NCI-H82 treated with DMSO at 0.1 percent for 48 hours (cell line): Measurements from ENCODE around the gene SYT15.
"Not testable (repeated sequence)": the region's sequence is repeated elsewhere in the genome, so short reads cannot be mapped to it uniquely, and the experiment has no call there.

ENCODE experiments used
- DNase-seq: peaks from one replicate; lab custom pipeline; 2025; ENCODE audit not compliant: unreplicated experiment; lab: John Stamatoyannopoulos, UW

SYT15 gene

DNA sequence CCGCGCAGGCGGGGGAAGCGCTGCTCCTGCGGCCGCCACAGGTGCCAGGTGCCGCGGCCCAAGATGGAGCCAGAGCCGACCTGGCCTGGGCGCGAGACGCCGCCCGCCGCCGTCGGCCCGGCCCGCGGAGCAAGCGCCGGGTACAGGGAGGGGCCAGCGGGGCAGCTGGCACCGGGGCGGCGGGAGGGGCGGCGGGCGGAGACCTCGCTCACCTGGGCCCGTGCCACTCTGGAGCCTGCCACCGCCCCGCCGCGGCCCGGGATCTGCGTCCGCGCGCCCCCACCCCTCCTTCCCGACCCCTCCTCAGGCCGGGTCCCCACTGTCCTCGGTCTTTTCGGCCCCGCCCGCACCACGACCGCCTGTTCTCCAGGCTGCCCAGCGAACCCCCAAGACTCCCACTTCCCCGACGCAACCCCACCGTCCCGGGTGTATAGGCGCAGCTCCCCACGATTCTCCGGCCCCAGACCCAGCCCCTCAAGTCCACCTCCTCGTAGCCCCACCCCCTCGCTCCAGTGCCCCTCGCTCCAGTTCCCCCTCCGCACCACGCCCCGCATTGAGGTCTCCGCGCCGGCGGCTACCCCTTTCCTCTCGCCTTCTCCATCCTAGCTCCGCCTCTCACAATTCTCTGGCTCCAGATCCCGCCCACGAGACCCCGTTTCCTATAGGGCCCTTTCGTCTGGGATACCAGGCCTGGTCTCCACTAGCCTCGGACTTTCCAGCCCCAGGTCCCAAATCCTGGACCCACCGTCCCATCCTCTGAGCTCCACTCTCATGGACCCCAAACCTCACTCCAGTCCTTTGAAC, 22.2 kb upstream of the SYT15 start, which contains the start of gene GPRIN2:
TSS of gene GPRIN2 (minus strand) at position 144 of the 804 bp plus-strand sequence. CDS start 5,922 bp downstream, outside the sequence.
- no peak for DNase-seq

DNA sequence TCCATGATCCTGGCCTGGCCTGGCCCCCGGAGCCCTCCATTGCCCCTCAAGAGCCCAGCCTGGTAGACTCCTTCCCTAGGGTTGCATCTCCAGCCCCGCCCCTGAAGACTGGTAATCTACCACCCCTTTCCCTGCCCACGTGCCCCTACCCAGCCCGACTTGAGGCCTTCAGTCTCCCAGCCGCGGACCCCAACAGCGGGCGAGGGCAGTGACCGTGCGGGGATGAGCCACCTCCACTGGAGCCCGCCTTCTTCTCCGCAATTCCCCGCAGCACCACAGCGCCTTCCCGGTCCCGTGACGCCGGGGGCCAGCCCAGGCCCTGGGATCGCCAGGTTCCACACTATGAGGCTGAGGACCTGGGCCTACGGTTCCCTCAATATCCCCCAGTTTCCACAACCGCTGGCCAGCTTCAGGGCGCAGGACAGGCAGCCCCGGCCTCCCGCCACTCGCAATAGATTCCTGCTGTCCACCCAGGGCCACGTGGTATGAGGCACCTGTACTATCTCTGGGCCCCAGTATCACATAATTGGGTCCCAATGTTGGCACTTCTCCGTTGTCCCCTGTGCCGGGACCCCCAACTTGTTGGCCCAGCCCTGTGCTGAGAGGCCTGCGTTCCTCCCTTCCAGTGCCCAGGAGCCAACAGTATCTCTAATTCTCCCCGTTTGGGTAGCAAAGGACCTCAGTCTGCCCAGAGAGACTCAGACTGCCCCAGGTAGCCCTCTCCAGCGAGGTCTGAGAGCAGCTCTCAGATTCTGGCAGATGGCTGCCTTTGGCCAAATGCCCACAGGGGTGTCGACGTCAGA, 21.4 kb upstream of the SYT15 start:
- DNase-seq: no peak

- DNase-seq: no peak
Measured at GRCh38 chr10:46558122-46558391, 20.9 kb upstream of the SYT15 start.

- DNase-seq: no peak
Measured at GRCh38 chr10:46558392-46559185, 20.3 kb upstream of the SYT15 start.

DNA sequence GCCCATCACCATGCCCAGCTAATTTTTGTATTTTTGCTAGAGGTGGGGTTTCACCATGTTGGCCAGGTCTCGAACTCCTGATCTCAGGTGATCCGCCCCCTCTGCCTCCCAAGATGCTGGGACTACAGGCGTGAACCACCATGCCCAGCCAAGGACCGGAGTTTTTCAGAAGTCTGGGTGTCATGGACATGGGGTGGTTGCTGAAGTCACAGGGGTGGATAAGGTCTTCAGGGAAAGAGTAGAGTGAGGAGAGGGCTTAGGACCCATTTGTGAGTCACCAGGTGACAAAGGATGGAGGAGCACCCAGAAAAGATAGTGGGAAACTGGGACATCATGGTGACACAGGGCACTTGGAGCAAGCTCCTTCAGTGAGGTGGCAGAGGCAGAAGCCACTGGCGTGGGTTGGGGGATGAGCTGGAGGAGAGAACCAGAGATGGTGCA, 19.7 kb upstream of the SYT15 start:
- no peak for DNase-seq

- no peak for DNase-seq
Measured at GRCh38 chr10:46560381-46560780, 18.5 kb upstream of the SYT15 start.

GRCh38 chr10:46560952-46561351, 18.0 kb upstream of the SYT15 start:
- DNase-seq: no peak

GRCh38 chr10:46565591-46566332, 13.2 kb upstream of the SYT15 start:
- not testable (repeated sequence) for DNase-seq

DNA sequence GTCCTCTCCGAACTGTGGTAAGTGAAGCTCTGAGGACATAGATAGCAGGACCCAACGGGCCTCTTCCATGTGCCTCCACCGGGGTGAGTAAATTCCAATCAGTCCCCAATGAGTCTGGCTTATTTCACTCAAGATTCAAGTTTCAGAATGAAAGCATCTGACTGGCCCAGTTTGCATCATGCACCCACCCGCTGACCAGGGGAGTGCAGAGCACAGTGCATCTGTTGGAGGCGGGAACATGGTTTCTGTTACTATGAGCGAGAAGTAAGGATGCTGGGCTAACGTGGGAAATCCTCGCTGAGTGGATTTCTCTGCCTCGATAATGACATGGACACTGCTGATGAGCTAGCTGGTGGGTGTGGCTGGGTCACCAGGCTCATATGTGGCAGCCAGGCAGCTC, 11.8 kb upstream of the SYT15 start:
- DNase-seq: not testable (repeated sequence)

GRCh38 chr10:46570655-46571054, 8.3 kb upstream of the SYT15 start:
- not testable (repeated sequence) for DNase-seq

DNA sequence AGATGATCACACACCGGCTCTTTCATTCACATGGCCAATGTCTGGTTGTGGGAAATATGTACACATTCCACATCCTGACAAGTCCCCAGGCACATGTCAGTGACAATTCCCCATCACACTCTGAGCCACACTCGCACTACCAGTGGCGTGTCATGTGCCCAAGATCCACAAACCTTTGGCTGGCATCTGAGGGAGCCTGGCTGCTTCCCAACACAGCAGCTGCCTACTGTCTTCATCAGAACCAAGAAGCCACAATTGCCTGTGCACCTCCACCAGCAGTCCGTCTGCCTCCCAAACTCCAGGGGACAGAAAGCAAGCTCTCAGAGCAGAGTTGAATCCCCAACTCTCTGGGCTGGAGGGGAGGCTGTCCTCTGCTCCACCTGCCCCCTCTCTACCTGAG, 6.2 kb upstream of the SYT15 start:
- not testable (repeated sequence) for DNase-seq

DNA sequence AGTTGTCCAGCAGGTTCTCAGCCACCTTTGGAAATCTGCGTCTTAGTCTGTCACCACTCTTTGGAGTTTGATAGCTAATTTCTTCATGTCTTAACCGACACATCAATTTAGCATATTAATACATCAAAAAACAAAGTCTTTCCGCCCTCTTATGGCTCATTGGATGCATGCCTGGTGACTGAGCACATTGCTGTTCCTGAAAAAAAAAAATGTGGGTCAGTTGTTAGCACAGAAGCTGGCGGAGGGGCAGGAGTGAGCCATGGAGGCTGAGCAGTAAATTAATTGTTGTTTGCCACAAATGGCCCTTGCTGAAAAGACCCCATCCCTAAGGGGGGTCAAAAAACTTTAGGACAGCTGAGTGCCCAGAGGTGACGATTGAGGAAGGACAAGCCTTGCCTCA, 5.6 kb upstream of the SYT15 start:
- DNase-seq: not testable (repeated sequence)

- not testable (repeated sequence) for DNase-seq
Measured at GRCh38 chr10:46573884-46574283, 5.0 kb upstream of the SYT15 start.

- not testable (repeated sequence) for DNase-seq
Measured at GRCh38 chr10:46577624-46578473, 1.1 kb upstream of the SYT15 start.

DNA sequence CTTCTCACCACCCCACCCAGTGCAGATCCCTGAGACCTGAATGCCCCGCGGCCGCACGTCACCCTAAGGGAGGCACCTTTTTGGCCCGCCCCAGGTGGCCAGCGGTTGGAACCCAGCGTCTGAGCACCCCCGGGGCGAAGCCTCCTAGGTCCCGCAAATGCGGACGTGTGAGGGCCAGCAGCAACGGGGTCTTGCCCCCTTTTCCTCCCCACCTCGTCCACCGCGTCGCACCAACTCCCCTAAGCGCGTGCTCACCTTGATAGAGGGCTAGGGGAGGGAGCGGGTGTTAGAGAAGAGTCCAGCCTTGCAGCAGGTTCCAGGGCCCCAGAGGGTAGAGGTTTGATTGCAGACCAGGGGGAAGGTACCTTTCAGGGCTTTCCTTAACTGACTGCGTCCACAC, 450 bp downstream of the SYT15 start:
- not testable (repeated sequence) for DNase-seq

DNA sequence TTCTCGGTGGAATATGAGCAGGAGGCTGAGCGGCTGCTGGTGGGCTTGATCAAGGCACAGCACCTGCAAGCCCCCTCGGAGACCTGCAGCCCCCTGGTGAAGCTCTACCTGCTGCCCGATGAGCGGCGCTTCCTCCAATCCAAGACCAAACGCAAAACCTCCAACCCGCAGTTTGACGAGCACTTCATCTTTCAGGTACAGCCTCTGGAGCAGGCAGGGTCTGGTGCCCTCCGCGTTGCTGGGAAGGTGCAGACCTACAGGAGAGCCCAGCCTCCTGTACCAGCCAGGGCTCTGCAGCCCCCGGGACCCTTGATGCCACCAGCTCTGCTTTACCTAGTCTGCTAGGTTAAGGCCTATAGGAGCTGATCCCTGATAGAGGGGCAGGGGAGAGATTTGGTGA, 3.1 kb downstream of the SYT15 start:
- not testable (repeated sequence) for DNase-seq

- not testable (repeated sequence) for DNase-seq
Measured at GRCh38 chr10:46582568-46582967, 3.6 kb downstream of the SYT15 start.

- DNase-seq: not testable (repeated sequence)
Measured at GRCh38 chr10:46584196-46584595, 5.3 kb downstream of the SYT15 start.

- not testable (repeated sequence) for DNase-seq
Measured at GRCh38 chr10:46585246-46585645, 6.3 kb downstream of the SYT15 start.

DNA sequence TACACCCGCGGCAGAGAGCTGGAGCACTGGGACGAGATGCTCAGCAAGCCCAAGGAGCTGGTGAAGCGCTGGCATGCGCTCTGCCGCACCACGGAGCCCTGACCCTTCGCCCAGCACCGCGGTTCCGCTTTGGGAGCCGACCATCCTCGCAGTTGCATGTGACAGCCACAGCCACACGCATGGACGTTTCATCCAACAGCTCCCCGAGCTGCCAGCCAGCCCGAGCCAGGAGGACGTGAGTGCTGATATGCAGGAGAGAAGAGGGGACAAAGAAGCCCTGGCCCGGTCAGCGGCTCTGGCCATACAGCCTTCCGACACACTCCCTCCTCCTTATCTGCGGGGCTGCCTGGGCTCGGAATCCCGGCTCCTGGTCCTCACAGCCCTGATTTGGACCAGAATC, 8.6 kb downstream of the SYT15 start:
- not testable (repeated sequence) for DNase-seq
